Measurements from ENCODE around the gene FRK.

DNA sequence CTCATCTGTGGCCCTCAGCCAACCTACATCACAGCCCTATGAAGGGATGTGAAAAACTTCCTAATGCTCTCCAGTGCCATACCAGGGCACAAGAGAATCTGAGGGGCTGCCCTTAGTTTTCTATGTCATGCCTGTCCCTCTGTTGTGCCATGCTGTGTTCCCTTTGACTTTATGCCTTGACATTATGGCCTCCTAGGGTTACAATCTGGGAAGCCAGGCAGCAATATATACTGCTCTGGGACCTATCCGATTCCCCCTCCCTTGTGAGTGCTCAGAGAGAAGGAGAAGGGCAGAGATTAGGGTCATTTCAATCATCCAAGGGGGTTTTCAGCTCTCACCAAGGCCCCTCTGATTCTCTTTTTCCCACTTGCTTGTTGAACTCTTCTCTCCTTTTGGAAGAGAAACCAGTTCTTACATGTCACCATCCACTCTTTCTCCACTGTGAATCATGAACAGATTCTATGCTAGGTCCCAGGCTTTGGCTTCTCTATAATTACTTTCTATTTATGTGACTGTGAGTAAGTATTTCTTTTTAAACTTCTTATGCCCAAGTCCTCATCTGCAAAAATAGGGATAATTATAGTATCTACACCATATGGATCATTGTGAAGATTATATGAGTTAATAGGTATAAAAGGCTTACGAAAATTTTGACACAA, 14.2 kb upstream of the FRK start:
- TF ChIP-seq CTCF (IDR thresholded peaks at IDR 0.05; ENCODE audit: insufficient read depth, low read depth, low read length) (no peak), EZH2 (IDR thresholded peaks at IDR 0.05; ENCODE audit: insufficient read depth, low read length) (no peak)
